K562 (cell line): ENCODE measurements around the gene ASB2. TPM values are rescaled to one million over a fixed set of nuclear protein-coding genes. Genes with fewer than 3 reads are reported as not detected.

ENCODE experiments used
- ATAC-seq: fragments of 200-7000 bp; cut with Tn5 transposase; 3 replicates; pipeline ENCODE4 v1.9.1; 2020; ENCODE audit warnings: moderate library complexity
- BruUV-seq: library from RNA; stranded (reverse); fragments of 400-500 nt; replicated peaks from 2 replicates; lab custom pipeline; 2021; lab: Mats Ljungman, UMichigan
- CTCF ChIA-PET: fragments of 300-600 bp; formaldehyde crosslinking; extraction: SDS; loops from one replicate; lab custom pipeline; 2021; ENCODE audit warnings: low intra/inter-chr PET ratio; lab: Yijun Ruan, JAX
- POLR2A ChIA-PET: fragments of 300-600, 350-650 bp; sonication (Branson Sonifier 250); formaldehyde crosslinking; extraction: SDS; loops from one replicate; lab custom pipeline; 2021; ENCODE audit warnings: antibody characterized with exemption, inconsistent platforms; lab: Yijun Ruan, JAX
- DNase-seq, 4 experiments: peaks; one replicate each; pipeline versions ENCODE4 v3.0.0 to v3.0.0-alpha.2; 2011 to 2018; ENCODE audit warnings: low spot score in 3 of 4, mixed read lengths in 3 of 4; ENCODE audit errors: extremely low read depth in 1 of 4
- FAIRE-seq: peaks from 2 replicates; lab custom pipeline; 2011; peaks lifted over from hg19 to GRCh38; lab: Jason Lieb, UNC
- H2AFZ ChIP-seq: 2 replicates; pipeline ENCODE4 v1.6.0; 2011; ENCODE audit warnings: low read depth, low read length, control low read depth, inconsistent platforms
- H3K27ac ChIP-seq: fragments of 200-600 bp; 3 replicates; pipeline ENCODE4 v1.8.0; 2011; ENCODE audit warnings: low read depth, mild to moderate bottlenecking, control low read depth, inconsistent platforms, low read length, moderate library complexity, mixed read lengths; ENCODE audit errors: extremely low read depth
- H3K27me3 ChIP-seq, 2 experiments: fragments of 300-600 bp in 1 of 2; 2 replicates in 1 of 2; 3 replicates in 1 of 2; pipeline versions ENCODE4 v1.6.0 to v1.8.0; 2011; ENCODE audit warnings: inconsistent platforms in 2 of 2, low read length in 2 of 2, mild to moderate bottlenecking in 1 of 2, mixed read lengths in 1 of 2, moderate library complexity in 1 of 2; ENCODE audit not compliant: control insufficient read depth in 2 of 2, insufficient read depth in 2 of 2
- H3K36me3 ChIP-seq: fragments of 300-600 bp; 3 replicates; pipeline ENCODE4 v1.8.0; 2011; ENCODE audit warnings: mild to moderate bottlenecking, low read length, inconsistent platforms; ENCODE audit not compliant: control insufficient read depth, insufficient read depth
- H3K4me1 ChIP-seq, 2 experiments: fragments of 200-600 bp in 1 of 2; replicated peaks in 1 of 2; 2 replicates in 1 of 2; 3 replicates in 1 of 2; pipeline versions ENCODE4 v1.5.1 to v1.8.0; 2011; ENCODE audit warnings: inconsistent platforms in 2 of 2, low read length in 2 of 2, mild to moderate bottlenecking in 1 of 2, mixed read lengths in 1 of 2, moderate library complexity in 1 of 2; ENCODE audit not compliant: control insufficient read depth in 2 of 2, insufficient read depth in 2 of 2
- H3K4me2 ChIP-seq: 2 replicates; pipeline ENCODE4 v1.6.1; 2011; ENCODE audit warnings: low read length, control low read depth, inconsistent platforms, mixed read lengths; ENCODE audit not compliant: insufficient read depth
- H3K4me3 ChIP-seq: fragments of 200-600 bp; sonication (generic), shearing (Covaris generic); 2 replicates; pipeline ENCODE4 v1.5.1; 2016; ENCODE audit warnings: control low read depth, inconsistent platforms
- H3K79me2 ChIP-seq: fragments of 200-600 bp; 3 replicates; pipeline ENCODE4 v1.8.0; 2011; ENCODE audit warnings: low read length, inconsistent platforms; ENCODE audit not compliant: control insufficient read depth, insufficient read depth
- H3K9ac ChIP-seq, 2 experiments: 2 replicates each; pipeline versions ENCODE4 v1.6.0 to v1.6.1; 2011; ENCODE audit warnings: low read depth in 2 of 2, low read length in 2 of 2, control low read depth in 1 of 2, inconsistent platforms in 1 of 2, mild to moderate bottlenecking in 1 of 2, mixed read lengths in 1 of 2; ENCODE audit not compliant: insufficient read depth in 1 of 2
- H3K9me1 ChIP-seq: one replicate; pipeline ENCODE4 v1.6.0; 2011; ENCODE audit warnings: inconsistent platforms, mild to moderate bottlenecking, low read length, moderate library complexity; ENCODE audit not compliant: control insufficient read depth, insufficient read depth
- H3K9me3 ChIP-seq: replicated peaks from 2 replicates; pipeline ENCODE4 v1.5.1; 2011; ENCODE audit warnings: low read depth, low read length, inconsistent platforms; ENCODE audit not compliant: control insufficient read depth, insufficient read depth
- H4K20me1 ChIP-seq: replicated peaks from 2 replicates; pipeline ENCODE4 v1.6.1; 2011; ENCODE audit warnings: low read length, inconsistent platforms, mixed read lengths; ENCODE audit not compliant: control insufficient read depth, insufficient read depth
- ATF7 ChIP-seq: fragments of 450-650 bp; IDR thresholded peaks from 2 replicates; pipeline ENCODE4 v1.7.1; 2014; ENCODE audit warnings: mild to moderate bottlenecking, moderate library complexity
- CREB1 ChIP-seq, 2 experiments: sonication (generic) in 1 of 2; formaldehyde crosslinking in 1 of 2; IDR thresholded peaks; 2 replicates each; pipeline versions ENCODE4 v1.6.1 to v1.8.0; 2012 to 2022; ENCODE audit warnings: inconsistent platforms in 1 of 2, mild to moderate bottlenecking in 1 of 2, missing genetic modification reagents in 1 of 2, moderate library complexity in 1 of 2
- JUN ChIP-seq, 2 experiments: sonication (generic) in 1 of 2; formaldehyde crosslinking in 1 of 2; IDR thresholded peaks; 2 replicates each; pipeline versions ENCODE4 v1.6.1 to v1.8.0; 2012 to 2022; ENCODE audit warnings: borderline replicate concordance in 2 of 2, mild to moderate bottlenecking in 2 of 2, improper control_type of control experiment in 1 of 2, low read depth in 1 of 2, low read length in 1 of 2, missing genetic modification reagents in 1 of 2
- KLF13 ChIP-seq: fragments of 450-650 bp; IDR thresholded peaks from 2 replicates; pipeline ENCODE4 v1.6.1; 2016; ENCODE audit warnings: missing genetic modification characterization, low read depth, mild to moderate bottlenecking, missing compliant biosample characterization, moderate library complexity, borderline replicate concordance
- PATZ1 ChIP-seq: fragments of 250-450 bp; sonication (Bioruptor Pico); IDR thresholded peaks from 2 replicates; pipeline ENCODE4 v1.5.0; 2020; ENCODE audit warnings: mild to moderate bottlenecking, borderline replicate concordance
- RCOR1 ChIP-seq, 2 experiments: IDR thresholded peaks; 2 replicates each; pipeline ENCODE4 v1.6.1; 2012; ENCODE audit warnings: low read depth in 2 of 2, low read length in 2 of 2, borderline replicate concordance in 1 of 2, improper control_type of control experiment in 1 of 2
- RNF2 ChIP-seq: sonication (generic); IDR thresholded peaks from 2 replicates; pipeline ENCODE4 v1.6.1; 2016
- ZBTB49 ChIP-seq: sonication (generic); formaldehyde crosslinking; IDR thresholded peaks from 2 replicates; pipeline ENCODE4 v1.8.0; 2022; ENCODE audit warnings: missing genetic modification reagents, mild to moderate bottlenecking, borderline replicate concordance
- ZNF592 ChIP-seq: fragments of 450-650 bp; IDR thresholded peaks from 2 replicates; pipeline ENCODE4 v1.6.1; 2017; ENCODE audit warnings: antibody characterized with exemption, mild to moderate bottlenecking
- WGBS: fragments of 100-300 bp; shearing (Covaris generic); methylation state at CpG from one replicate; pipeline ENCODE4 v1.1.6; 2016; ENCODE audit warnings: low coverage, mixed read lengths; ENCODE audit not compliant: insufficient coverage; ENCODE audit errors: missing lambda C conversion rate; 5-methylcytosine and 5-hydroxymethylcytosine counted together
- in situ Hi-C: fragments of 300-500 bp; cut with MboI; formaldehyde crosslinking; loops from 4 replicates; pipeline ENCODE4 v1.15.0; 2018; ENCODE audit warnings: inconsistent platforms, mixed read lengths
- intact Hi-C: fragments of 100-400 bp; cut with micrococcal nuclease; formaldehyde crosslinking; loops from 2 replicates; pipeline ENCODE4 v1.14.2; 2022
- polyA plus RNA-seq, 8 experiments: library from polyadenylated mRNA; depleted of rRNA in 4 of 8; stranded (reverse) in 5 of 8; unstranded in 3 of 8; fragments of >200 nt; fragmentation: Nextera tagmentation in 2 of 8; fragmentation: Illumina TruSeq in 1 of 8; extraction: Ambion mirVana in 2 of 8; extraction: Trizol in 1 of 8; gene quantifications; 2 replicates each; pipeline versions ENCODE4 v1.2.1 to v1.2.3, GENCODE V29; 2011 to 2014; ENCODE audit warnings: inconsistent platforms in 1 of 8, missing spikeins in 1 of 8
- total RNA-seq, 7 experiments: library from RNA; depleted of rRNA in 6 of 7; stranded (reverse); fragments of >200 nt in 6 of 7; fragmentation: Illumina TruSeq in 2 of 7; extraction: Trizol in 2 of 7; gene quantifications; 2 replicates each; pipeline versions ENCODE4 v1.2.1 to v1.2.3, GENCODE V29; 2011 to 2021; ENCODE audit warnings: low replicate concordance in 1 of 7

Gene ASB2
- total and polyA plus RNA-seq, 9 of the 15 experiments (the other 6 are each of a cell fraction or from before 2014, with no cell fraction given): not detected

DNA sequence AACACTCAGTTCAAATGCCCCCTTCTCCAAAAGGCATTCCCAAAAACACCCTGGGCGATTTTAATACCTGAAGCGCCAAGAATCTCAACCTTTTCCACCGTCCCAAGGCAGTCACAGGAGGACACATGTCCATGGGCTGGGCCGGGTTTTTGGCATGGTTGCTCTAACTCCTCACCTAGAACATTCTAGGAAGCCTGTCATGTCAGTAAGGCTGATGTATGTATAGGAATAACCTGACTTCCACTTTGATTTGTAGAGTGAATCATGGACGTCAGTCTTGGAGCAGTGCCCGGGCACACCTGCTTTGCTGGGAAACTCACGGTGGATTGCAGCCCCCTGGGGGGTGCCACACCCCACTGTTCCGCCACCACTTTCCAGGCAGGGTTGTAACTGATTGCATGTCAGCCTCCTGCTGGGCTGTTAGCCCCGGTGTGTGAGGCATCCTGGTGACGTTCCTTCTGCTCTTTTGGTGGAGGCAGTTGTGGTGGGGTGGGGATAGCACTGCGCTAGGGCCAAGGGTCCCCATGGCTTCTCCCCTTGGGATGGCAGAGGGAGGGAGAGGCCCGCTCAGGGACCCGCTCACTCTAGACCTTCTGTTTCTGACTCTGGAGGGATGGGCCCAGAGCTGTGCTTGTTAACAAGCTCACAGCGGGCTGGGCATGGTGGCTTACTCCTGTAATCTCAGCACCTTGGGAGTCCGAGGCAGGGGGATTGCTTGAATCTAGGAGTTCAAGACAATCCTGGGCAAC lies 84.4 kb downstream of the ASB2 start:
- FAIRE-seq (no peak), DNase-seq (no peak), ATAC-seq (no peak)
- intact Hi-C loops: loop anchor here (2.0 kb wide), 1 partner anchor 237 kb away; no protein-coding TSS in a partner anchor
- in situ Hi-C loops: no loop called here
- H3K9me3 ChIP-seq: no peaks in the 10 kb centered on the region
- no TSS peak for BruUV-seq
- H3K36me3 ChIP-seq: no peaks in the 10 kb centered on the region
- H3K9ac ChIP-seq: no peak overlapping the region
- no peak overlapping the region for H2AFZ ChIP-seq
- H3K27ac ChIP-seq: no peak overlapping the region
- ChIA-PET CTCF (no interaction called here), POLR2A (interaction anchor here (0.7 kb wide), 1 partner anchor 273 kb away, joined by 3 read pairs; no protein-coding TSS in a partner anchor)
- no peaks in the 10 kb centered on the region for H3K79me2 ChIP-seq
- WGBS: 0% methylated on average over 9 of the region's 15 CpGs
- no peak overlapping the region for H3K4me2 ChIP-seq
- no peaks in the 10 kb centered on the region for H3K9me1 ChIP-seq
- no peaks in the 10 kb centered on the region for H3K4me1 ChIP-seq
- H3K27me3 ChIP-seq: peaks cover 0 to 17% of the 10 kb centered on the region in 2 experiments; a peak in 2 of 5 replicates
- no peaks in the 10 kb centered on the region for H4K20me1 ChIP-seq
- no peak overlapping the region for H3K4me3 ChIP-seq
- no peak for TF ChIP-seq KLF13 (tag)
- TF ChIP-seq RCOR1 (IDR thresholded peaks at IDR 0.05; ENCODE audit: borderline replicate concordance in 1 of 2, low read depth in 2 of 2, low read length in 2 of 2): no peak
- TF ChIP-seq ATF7: no peak
- TF ChIP-seq RNF2: no peak
- no peak for TF ChIP-seq JUN (IDR thresholded peaks at IDR 0.05; ENCODE audit: borderline replicate concordance, low read depth, low read length)
- TF ChIP-seq JUN (CRISPR knock-in tag; IDR thresholded peaks at IDR 0.05; ENCODE audit: borderline replicate concordance): no peak
- TF ChIP-seq PATZ1 (CRISPR knock-in tag): no peak
- TF ChIP-seq ZBTB49 (CRISPR knock-in tag): no peak
- TF ChIP-seq ZNF592: no peak
- TF ChIP-seq CREB1 (IDR thresholded peaks at IDR 0.05): no peak
- no peak for TF ChIP-seq CREB1 (CRISPR knock-in tag; IDR thresholded peaks at IDR 0.05)
